Measurements from ENCODE around the gene RIPK3.

DNA sequence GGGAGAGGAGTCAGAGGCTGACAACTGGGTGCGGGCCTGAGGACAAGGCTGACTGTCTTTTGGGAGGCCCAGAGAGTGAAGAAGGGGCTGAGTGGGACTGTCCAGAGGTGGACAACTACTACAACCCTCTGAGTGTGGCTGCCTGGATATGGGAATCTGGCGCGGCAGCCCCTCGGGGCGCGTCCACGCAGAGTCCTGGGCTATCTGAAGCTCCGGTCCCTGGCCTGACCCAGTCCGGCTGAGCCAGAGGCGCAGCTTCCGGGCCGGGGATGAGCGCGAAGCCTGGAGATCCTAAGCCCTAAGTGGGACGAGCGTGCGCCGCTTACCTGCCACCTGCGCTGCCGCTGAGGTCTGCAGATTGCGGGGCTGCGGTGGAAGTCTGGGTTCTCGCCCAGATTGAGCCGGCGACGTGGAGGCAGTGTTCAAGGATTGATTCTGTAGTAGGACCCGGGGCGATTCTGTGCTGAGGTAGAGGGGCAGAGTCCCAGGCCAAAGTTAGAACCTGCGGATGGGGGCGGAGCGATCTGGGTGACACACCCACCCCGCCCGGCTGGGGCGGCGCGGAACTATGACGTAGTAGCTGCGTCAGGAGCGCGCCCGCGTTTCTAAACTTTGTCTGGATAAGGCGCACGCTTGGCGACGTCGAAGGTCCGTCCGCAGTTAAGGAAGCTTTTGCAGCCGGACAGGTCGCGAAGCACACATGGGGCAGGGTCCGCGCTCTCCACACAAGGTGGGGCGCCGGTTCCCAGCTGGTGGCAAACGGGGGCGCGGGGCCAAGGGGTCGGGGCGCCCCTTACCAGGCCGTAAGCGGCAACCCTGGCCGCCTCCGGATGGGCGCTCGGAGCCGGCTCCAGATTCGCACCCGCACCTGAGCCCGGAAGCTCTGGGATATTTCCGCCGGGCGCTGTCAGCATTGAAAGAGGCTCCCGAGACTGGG is 40.3 kb downstream of the RIPK3 start, which contains the start of the genes DHRS1 and NOP9:
- TF ChIP-seq, protein P1, sequence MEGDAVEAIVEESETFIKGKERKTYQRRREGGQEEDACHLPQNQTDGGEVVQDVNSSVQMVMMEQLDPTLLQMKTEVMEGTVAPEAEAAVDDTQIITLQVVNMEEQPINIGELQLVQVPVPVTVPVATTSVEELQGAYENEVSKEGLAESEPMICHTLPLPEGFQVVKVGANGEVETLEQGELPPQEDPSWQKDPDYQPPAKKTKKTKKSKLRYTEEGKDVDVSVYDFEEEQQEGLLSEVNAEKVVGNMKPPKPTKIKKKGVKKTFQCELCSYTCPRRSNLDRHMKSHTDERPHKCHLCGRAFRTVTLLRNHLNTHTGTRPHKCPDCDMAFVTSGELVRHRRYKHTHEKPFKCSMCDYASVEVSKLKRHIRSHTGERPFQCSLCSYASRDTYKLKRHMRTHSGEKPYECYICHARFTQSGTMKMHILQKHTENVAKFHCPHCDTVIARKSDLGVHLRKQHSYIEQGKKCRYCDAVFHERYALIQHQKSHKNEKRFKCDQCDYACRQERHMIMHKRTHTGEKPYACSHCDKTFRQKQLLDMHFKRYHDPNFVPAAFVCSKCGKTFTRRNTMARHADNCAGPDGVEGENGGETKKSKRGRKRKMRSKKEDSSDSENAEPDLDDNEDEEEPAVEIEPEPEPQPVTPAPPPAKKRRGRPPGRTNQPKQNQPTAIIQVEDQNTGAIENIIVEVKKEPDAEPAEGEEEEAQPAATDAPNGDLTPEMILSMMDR (conservative IDR thresholded peaks at IDR 0.05; ENCODE audit: low read length), result no peak
- TF ChIP-seq EZH2phosphoT487 (IDR thresholded peaks at IDR 0.05; ENCODE audit: borderline replicate concordance, low read depth, low read length), result no peak
